Measurements from ENCODE around the gene VAV2.

- TF ChIP-seq CTCF (IDR thresholded peaks at IDR 0.05) (no peak), POLR2A (IDR thresholded peaks at IDR 0.05) (no peak)
These were observed 264.2 kb downstream of the VAV2 start for GRCh38 chr9:133727876-133728441.

Data from heart left ventricle (tissue), 13 donors.